ENCODE results near the gene ITPRIP.

DNA sequence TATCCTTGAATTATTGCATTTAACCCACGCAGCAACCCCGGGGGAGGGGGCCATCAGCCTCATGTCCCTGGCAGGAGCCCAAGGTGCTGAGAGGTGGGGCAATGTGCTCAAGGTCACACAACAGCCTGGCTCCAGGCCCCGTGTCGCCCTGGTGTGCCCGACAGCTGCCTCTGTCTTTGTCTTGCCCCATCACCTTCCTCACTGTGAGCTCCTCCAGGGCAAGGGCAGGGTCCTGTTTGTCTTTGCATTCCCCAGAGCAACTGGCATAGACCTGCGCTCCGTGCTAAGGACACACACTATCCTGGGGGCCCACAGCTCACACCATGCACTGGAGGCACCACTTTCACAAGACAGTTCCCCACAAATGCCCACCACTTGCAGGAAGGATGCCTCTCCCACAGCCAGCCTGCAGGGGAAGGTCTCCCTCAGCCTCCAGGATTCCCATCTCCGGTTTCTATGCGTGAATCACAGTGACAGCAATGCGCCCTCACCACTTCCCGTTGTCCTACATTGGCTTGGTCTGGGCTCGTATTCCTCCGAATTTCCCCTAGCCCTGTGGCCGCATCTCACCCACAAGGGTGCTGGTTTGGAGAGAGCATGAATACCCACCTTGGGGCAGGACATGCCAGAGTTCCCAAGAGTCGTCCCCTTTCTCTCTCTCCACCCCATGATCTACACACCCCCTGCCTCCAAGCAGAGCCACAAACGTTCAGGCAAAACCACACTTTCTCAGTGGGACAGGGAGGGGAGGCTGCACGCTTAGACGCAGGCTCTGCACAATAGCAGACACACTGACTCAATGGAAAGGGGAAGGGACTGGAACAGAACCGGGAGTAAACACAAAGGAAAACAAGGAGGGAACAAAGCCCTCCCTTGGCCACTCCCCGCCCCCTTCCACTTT is 10.3 kb downstream of the ITPRIP start:
- no peak for TF ChIP-seq POLR2A (IDR thresholded peaks at IDR 0.05; ENCODE audit: low read depth, low read length)
- no peak for TF ChIP-seq POLR2AphosphoS5 (IDR thresholded peaks at IDR 0.05; ENCODE audit: low read depth, low read length)
- TF ChIP-seq POU2F2 (IDR thresholded peaks at IDR 0.05; ENCODE audit: low read depth, low read length), result no peak
- TF ChIP-seq TAF1 (IDR thresholded peaks at IDR 0.05; ENCODE audit: low read depth, low read length), result no peak
- no peak for TF ChIP-seq SPI1 (IDR thresholded peaks at IDR 0.05; ENCODE audit: low read depth, low read length)

All from GM12891 (cell line).